DMS114 treated with DMSO at 0.1 percent for 48 hours (cell line): ENCODE data around the gene ENG.

Source experiments
- DNase-seq: peaks from one replicate; lab custom pipeline; 2025; ENCODE audit not compliant: unreplicated experiment; lab: John Stamatoyannopoulos, UW

The ENG gene

DNA sequence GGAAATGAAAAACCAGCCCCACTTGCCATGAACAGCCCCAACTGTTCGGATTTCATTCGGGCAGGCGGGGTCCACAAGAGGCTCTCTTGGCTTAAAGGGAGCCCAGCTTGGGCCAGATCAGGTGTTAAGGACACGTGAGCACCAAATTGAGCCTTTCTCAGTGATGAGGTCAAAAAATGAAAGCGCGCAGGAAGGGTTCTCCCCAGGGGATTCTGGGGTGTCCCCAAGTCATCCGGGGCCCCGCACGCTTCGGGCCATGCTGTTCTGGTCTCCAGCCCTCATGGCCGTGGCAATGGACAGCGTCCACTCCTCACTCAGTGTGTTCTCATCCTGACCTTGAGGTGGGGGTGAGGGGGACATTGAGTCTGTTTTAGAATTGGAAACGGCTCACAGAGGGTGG is 12.1 kb upstream of the ENG start:
- DNase-seq, result no peak

DNA sequence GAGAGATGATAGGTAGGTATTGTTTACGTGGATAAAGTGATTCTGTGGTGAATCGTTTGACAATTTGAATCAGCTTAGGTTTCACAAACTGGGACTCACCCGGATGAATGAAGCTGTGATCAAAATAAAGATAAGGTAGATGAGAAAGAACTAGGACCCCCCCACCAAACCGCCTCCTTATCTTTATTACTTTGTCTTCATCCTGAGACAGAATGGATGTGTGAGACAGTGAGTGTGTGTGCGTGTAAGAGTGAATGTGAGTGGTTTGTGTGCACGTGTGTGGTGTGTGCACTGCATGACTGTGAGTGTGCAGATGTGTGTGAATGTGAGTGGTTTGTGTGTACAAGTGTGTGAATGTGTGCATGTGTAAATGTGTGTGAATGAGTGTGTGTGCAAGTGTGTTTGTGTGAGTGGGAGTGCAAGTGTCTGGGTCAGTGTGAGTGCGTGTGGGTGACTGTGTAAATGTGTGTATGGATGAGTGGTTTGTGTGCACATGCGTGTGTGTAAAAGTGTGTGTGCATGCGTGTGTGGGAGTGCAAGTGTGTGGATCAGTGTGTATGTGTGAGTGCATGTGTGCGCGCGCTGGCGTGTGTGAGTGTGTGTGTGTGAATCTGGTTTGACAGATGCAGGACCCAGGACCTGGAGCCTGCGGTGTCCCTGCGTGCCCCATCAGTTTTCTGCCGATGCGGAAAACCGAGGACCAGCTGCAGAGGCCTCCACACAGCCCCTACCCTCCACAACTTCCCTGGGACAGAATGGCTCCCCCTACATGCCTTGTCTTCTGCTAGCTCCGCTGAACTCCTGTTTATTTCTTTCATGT is 11.4 kb upstream of the ENG start:
- DNase-seq, result no peak

DNA sequence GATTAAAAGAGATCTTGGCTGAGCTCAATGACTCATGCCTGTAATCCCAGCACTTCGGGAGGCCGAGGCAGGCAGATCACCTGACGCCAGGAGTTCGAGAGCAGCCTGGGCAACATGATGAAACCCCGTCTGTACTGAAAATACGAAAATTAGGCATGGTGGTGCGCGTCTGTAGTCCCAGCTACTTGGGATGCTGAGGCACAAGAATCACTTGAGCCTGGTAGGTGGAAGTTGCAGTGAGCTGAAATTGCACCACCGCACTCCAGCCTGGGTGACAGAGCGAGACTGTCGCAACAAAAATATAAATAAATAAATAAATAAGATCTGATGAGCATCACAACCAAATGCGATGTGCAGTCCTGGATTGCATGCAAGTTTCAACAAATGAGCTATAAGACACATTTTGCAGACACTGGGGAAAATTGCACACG is 8.7 kb upstream of the ENG start:
- DNase-seq, result no peak

DNA sequence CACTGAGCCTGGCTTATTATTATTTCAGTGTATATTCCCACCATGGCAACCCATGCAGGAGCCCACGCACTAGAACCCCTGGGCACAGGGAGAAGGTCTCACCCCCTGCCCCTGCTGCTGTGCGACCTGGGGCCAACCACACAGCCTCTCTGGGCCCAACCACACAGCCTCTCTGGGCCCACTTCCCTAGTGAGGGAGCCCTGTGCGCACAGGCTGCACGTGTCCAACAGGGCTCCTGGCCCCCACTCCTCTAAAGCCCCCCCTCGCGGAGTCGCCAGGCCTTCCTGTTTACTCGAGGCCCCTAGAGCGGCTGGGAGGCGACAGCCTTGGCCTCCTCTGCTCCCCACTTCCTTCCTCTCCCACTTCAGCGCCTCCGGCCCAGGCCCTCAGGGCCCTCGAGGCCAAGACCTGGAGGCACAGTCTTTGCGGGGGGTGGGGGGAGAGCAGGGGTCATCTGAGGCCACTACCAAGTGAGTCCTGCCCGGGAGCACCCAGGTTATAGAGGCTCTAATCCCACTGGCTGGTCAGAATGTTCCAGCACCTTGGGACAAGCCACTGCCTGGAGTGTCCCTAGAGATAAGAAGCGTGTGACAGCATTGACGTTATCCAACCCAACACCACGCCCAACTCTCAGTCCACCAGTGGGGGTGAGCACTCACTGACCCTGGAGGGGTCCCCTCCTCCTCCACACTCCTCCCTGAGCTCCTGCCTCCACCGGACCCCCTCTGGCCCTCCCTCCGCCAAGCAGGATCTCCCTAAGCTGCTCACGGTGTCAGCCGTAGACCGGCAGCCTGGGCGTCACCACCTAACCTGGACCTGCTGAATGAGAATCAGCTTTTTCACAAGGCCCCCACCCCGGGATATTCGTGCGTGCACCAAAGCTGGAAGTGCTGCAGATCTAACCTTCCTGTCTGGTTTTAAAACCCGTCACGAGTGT is 7.9 kb upstream of the ENG start:
- DNase-seq, result no peak

DNA sequence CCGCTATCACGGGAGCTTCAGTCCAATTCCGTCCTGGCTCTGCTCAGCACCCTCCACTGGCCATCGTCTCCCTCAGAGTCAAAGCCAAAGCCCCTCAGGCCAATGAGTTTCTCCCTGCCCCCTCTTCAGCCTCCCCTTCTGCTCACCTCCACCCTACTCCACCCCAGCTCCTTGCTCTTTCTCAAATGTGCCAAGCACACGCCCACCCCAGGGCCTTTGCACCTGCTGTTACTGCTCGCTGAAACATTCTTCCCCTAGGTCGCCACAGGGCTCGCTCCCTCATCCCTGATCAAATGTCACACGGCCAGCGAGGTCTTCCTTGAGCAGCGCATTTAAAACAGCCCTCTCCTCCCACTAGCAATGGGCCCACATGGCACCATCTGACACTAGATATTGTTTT is 6.3 kb upstream of the ENG start:
- no peak for DNase-seq

DNA sequence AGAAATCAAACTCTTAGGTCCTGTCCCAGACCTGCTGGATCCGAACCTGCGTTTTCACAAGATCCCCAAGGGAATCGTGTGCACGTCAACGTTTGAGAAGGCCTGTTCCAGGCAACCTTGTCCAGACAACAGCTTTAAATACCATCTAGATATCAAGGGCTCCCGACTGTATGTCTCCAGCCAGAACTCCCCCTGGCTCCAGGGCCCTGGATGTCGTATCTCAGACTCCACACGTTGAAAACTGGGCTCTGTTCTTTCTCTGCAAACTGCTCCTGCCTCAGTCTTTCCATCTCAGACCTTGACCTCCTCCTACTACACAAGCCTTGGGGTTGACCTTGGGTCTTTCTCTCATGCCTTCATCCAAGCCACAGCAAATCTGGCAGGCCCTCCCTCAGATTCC is 5.8 kb upstream of the ENG start:
- DNase-seq, result no peak

DNA sequence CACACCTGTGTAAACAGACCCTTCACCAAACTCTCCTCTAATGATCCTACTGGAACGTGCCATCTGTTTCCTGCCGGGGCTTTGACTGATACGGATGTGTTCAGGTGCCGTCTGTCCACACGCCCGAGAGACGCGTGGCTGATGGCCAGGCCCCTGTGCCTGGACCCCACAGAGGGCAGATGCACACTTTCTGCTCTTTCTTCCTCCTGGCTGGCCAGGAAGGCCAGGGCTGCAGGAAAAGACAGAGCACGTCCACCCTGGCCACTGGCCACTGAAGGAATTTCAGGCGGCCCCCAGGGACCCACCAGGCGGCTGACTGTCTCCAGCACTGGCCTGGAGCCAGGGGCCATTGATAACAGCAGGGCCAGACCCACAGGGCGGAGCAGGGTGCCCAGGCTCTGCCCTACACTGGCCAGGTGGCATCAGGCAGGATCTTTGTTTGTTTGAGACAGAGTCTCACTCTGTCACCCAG is 3.6 kb upstream of the ENG start:
- no peak for DNase-seq

DNA sequence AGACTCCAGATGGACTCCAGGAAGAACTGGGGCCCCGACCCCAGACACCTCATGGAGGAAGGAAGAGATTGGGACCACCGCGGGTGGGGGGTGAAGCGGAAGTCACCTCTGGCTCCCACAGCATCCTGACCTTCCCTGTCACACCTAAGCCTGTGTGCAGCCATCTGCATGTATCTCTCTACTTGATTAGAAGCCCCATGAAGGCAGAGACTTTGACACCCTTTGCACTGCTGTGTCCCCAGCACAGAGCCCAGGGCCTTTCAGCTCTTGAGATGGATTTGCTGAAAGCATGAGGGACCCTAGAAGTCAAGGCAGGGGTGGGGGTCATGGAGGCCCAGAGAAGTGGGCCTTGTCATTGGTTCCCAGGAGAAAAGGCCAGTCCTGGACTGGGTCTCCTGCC is 2.8 kb upstream of the ENG start:
- no peak for DNase-seq

DNA sequence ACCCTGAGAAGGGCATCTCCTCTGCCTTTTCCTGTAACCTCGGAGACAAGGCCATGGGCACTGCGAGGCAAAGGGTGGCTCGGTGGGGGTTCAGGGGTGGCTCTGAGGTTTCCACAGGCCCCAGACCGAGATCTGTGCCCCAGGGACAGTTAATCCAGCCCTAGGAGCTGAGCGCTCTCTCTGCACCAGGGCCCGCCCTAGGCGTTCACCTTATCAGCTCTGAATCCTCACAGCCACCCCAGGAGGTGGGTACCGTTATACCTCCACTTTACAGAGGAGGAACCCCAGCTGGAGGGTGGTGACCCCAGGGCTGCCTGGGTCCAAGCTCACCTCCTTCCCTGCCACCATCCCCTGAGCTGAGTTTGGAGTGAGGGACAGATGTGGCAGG is 2.3 kb upstream of the ENG start:
- no peak for DNase-seq

DNA sequence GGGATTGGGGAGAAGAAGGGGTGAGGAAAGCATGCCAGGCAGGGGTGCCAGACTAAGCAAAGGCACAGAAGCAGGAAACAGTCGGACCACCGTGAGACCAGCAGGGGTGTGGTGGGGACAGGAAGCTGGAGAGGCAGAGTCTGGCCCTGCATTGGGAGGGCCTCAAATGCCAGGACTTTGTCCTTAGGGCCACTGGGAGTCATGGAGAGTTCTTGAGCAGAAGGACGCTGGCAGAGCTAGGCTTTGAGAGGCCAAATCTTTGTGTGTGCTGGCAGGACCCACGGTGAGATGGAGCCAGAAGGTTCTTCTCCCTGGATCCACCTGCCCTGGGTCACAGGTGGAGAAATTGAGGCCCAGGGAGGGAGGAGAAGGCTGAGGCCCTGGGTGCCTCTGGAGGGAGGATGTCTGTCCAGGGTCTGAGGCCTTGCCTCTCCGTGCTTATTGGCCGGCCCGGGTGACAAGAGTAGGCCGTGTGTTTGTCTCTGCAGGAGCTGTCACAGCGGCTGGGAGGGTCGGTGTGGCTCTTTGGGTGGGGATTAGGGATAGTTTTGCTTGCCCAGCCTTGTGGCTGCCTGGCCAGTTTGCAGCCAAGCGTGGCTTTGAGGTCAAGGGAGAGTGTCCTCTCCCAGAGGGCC is 1.8 kb upstream of the ENG start:
- DNase-seq, result no peak

DNA sequence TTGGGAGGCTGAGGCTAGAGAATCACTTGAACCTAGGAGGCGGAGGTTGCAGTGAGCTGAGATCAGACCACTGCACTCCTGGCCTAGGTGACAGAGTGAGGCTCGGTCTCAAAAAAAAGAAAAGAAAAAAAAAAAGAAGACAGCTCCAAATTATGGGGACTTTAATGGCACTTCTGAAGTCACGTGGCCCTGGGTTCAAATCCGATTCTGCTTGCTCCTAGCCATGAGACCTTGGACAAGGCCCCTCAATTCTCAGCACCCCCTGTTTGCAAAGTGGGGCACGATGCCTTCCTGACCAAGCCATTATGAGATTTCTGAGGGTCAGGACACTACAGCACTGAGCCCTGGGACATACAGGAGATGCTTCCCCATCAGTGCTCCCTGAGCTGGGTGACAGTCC is 1.1 kb upstream of the ENG start:
- DNase-seq, result no peak

DNA sequence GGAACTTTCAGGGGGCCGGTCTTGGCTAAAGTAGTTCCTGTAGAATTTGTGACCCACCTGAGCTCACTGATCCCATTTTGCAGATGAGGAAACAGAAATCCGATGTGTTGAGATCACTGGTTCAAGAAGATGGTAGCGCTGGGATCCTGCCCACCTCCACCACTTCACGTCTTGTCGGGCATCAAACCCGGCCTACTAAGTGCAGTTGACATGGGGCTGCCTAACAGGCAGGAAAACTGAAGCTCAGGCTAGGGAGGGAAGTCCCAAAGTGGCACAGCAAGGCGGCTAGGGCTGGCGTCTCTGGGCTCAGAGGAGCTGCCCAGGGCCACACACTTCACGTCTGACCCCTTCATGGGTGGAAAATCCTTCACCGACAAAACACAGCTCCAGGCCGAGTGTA is 502 bp upstream of the ENG start:
- DNase-seq, result no peak

DNA sequence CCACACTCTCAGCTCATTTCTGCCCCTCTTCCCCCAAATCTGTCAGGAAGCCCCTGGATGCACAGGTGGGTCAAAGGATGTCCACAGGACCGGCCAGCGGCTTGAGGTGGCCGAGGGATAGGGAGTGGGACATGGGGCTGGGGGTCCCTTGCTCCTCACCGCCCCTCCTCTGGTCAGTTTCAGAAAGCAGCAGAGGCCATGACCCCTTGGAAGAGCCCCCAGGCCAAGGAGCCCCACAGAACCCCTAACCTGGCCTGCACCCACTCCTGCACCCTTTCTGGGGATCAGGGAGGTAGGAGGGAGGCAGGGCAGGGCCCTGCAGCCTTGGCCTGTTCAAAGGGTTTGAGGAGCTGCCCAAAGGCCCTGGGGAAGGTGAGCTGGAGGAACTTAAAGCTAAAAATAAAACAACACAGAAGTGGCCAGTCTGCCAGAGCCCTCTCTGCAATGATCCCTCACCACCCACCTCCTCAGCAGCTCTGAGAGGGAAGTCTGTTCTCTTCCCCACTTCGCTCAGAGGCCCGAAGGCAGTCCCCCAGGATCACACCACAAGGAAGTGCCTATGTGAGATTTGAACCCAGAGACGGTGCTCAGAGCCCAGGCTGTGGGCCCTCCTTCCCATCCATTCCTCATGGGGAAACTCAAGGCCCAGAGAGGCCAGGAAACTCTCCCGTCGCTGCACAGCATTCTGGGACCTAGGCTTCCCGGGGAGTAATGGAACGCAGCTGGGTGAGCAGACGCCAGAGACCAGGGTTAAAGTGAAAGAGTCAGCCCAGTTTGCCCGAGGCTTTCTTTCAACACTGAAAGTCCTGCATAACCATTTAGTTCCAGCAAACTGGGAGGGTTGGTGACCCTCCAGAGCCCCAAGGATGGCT is 910 bp downstream of the ENG start:
- no peak for DNase-seq

DNA sequence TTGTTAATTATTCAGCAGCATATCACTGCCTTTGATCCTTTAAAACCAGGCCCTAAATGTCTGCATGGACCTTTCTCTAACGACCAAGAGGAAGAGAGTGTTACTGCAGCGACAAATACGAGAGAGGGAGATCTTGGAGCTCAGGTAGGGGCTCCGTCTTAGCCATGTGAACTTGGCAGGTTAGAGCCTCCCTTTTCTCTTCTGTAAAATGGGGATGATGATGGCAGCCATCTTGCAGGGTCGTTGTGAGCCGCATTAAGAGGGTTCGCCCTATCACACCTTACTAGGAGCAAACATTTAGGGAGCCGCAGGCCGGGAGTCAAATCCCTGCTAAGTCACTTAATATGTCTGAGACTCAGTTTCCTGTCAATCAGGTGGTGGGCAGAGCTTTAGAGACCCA is 1.6 kb downstream of the ENG start:
- DNase-seq, result no peak

DNA sequence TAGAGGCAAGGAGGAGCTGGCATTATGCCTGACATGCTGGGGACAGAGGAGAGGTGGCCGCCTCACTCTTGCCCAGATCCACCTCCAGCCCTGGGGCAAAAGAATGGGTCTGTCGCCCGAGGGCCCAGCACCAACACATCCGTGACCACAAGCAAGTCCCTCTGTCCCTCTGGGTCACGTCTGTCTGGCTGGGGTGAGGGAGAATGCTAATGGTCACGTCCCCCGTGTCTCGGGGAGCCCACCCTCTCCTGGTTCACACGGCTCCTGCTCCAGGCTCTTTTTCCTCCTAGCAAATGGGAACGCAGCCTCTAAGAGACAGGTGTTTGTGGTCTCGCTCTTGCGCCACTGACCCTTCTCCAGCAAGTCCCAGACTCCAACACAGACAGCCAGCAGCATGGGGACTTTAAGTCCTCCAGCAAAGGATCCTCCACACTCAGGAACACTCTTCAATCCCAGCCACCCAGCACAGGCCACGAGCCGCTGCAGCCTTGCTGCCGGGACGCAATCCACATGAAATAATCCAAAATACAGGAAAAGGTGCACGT is 4.1 kb downstream of the ENG start:
- no peak for DNase-seq

DNA sequence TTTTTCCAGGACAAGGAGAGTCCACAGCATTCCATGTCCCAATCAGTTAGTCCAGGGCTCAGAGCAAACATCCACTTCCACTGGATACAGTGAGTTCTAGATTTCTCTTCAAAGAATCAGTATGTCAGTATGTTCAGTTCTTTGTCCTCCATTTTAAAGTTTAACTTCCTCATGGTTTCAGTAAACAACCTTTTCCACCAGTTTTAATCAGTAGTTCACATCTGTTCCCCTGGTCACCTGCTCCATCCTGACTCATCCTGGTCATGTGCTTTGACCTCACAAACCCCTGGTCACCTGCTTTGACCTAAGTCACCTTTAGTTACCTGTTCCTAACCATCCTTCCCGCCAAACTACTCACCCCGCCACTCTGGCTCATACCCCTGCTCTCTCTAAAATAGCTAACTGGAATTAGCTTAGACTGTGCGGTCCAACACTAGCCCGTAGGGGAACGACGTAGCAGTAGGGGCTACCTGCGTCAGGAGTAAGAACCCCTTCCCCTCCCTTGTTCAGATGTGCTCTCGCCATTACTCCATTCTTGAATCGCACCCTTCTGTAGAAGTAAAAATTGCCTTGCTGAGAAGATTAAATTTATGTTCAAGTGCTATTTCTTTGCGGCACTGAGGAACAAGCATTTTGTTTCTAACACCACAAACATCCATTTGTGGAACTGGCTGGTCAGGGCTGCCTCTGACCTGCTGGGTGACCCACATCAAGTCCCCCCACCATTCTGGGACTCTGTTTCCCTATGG is 5.5 kb downstream of the ENG start:
- no peak for DNase-seq

DNA sequence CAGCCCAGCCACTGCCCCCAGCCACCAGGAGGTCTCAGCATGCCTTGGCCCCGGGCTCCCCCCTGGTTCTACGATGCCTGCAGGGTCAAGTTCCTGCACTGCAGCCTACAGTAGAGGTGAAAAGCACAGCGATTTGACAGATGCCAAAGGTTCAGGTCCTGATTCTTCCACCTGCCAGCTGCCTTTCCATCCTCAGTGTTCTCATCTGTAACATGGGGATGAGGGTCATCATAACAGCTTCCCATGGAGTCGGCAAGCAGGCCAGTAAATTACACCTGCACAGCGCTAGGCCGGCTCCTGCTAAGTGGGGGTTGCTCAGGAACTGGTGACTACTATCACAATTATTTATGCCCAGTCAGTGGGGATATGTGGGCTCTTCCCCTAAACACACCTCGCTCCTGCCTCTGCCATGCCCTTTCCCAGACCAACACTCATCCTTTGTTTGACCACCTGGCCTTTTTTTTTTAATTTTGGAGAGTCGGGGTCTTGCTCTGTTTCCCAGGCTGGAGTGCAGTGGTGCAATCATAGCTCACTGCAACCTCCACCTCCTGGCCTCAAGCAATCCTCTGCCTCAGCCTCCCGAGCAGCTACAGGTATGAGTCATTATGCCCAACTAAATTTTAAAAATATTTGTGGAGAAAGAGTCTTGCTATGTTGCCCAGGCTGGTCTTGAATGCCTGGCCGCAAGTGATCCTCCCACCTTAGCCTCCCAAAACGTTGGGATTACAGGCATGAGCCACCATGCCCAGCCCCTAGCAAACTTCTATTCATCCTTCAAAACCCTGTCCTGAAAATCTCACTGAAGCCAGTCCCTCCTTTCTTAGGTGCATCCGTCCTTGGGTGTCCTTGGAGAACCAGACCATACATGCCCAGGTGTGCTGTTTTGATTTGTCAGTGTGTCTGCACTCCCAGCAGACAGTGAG is 6.4 kb downstream of the ENG start:
- no peak for DNase-seq

DNA sequence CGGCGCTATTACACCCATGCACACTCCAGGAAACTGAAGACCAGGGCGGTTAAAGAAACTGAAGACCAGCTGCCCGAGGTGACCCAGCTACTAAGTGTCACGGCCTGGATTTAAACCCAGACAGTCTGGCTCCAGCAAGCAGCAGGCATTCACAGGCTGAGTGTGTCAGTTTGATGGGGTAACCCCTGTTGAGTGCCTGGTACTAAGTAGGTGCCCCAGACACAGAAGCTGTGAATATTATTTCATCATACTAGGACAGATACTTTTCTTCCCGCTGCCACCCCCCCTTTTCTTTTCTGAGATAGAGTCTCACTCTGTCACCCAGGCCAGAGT is 7.3 kb downstream of the ENG start:
- DNase-seq, result no peak
